ENCODE results near the gene CEP112. TPM values are rescaled to one million over a fixed set of nuclear protein-coding genes. Genes with fewer than 3 reads are reported as not detected.
"Not testable (repeated sequence)": the region's sequence is repeated elsewhere in the genome, so short reads cannot be mapped to it uniquely, and the experiment has no call there.

CEP112 gene
- total and polyA plus RNA-seq, 8 donors = 8.4 to 11.4 (median 9.8) TPM

DNA sequence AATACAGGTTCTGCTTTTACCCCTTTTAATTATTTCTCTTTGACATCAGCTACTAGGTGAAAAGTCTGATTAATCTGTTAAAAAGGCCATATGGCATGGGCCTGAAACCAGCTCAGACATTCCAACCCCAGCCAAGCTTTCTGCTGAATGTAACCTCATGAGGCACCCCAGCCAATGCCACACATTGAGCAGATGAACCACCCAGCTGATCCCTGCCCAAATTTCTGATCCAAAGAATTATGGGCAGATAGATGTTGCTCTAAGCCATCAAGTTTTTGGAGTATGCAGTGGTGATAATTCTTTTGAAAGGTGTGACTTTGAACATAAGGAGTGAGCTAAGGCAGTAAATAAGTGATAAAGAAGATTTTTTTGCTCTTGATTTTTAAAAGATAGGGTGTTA lies 452.9 kb downstream of the CEP112 start:
- H3K4me1 ChIP-seq = no peaks in the 10 kb centered on the region
- ATAC-seq = no peak
- DNase-seq = no peak
- H3K9me3 ChIP-seq = no peaks in the 10 kb centered on the region
- TF ChIP-seq, protein P1, sequence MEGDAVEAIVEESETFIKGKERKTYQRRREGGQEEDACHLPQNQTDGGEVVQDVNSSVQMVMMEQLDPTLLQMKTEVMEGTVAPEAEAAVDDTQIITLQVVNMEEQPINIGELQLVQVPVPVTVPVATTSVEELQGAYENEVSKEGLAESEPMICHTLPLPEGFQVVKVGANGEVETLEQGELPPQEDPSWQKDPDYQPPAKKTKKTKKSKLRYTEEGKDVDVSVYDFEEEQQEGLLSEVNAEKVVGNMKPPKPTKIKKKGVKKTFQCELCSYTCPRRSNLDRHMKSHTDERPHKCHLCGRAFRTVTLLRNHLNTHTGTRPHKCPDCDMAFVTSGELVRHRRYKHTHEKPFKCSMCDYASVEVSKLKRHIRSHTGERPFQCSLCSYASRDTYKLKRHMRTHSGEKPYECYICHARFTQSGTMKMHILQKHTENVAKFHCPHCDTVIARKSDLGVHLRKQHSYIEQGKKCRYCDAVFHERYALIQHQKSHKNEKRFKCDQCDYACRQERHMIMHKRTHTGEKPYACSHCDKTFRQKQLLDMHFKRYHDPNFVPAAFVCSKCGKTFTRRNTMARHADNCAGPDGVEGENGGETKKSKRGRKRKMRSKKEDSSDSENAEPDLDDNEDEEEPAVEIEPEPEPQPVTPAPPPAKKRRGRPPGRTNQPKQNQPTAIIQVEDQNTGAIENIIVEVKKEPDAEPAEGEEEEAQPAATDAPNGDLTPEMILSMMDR (IDR thresholded peaks at IDR 0.05) = no peak
- FAIRE-seq = no peak
- no peak overlapping the region for H3K27ac ChIP-seq
- no peak overlapping the region for H3K4me3 ChIP-seq
- no peaks in the 10 kb centered on the region for H3K27me3 ChIP-seq
- intact Hi-C loops (cut with DNase I) = no loop called here
- H3K36me3 ChIP-seq = no peaks in the 10 kb centered on the region

DNA sequence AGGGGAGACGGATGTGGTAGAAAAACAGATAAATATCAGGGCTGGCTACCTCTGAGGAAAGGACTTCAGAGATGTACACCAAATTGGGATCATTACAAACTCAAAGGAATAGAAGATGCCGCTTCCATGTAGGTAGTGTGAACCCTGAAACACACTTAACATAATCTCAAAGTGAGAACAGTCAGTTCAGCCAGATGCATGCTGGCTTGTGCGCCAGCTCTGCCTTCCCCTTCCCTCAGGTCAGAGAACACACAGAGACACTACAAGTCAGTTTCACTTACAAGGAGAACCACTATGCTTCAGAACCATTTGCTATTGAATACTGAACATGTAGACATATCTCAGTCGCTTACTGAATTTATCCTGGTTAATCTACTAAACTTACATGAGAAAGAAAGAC lies 454.5 kb downstream of the CEP112 start:
- no peak overlapping the region for H3K4me3 ChIP-seq
- TF ChIP-seq, protein P1 (IDR thresholded peaks at IDR 0.05) = no peak
- DNase-seq (no peak), ATAC-seq (no peak), FAIRE-seq (no peak)
- intact Hi-C loops (cut with DNase I) = no loop called here
- no peaks in the 10 kb centered on the region for H3K36me3 ChIP-seq
- 95 to 99% methylated on average over 4 of the region's 4 CpGs for WGBS, 2 donors
- no peaks in the 10 kb centered on the region for H3K27me3 ChIP-seq
- no peak overlapping the region for H3K27ac ChIP-seq
- H3K9me3 ChIP-seq = no peaks in the 10 kb centered on the region
- H3K4me1 ChIP-seq = no peaks in the 10 kb centered on the region

DNA sequence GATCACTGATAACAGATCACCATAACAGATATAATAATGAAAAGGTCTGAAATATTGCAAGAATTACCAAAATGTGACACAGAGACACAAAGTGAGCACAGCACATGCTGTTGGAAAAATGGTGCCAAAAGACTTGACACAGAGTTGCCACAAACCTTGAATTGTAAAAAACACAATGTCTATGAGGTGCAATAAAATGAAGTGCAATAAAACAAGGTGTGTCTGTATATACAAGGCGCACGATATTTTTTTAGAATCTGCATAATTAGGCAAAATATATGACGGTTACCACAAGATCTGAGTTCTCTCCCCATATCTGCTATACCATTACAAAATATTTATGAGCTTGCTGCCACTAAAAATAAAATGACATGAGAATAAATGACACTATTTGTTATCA lies 458.6 kb downstream of the CEP112 start:
- H3K4me3 ChIP-seq = no peak overlapping the region
- no peak for FAIRE-seq
- no peaks in the 10 kb centered on the region for H3K9me3 ChIP-seq
- DNase-seq = no peak
- ATAC-seq = no peak
- H3K27ac ChIP-seq = no peak overlapping the region
- 94% methylated on average over 3 of the region's 3 CpGs for WGBS, 2 donors
- TF ChIP-seq, protein P1 (IDR thresholded peaks at IDR 0.05) = no peak
- no peaks in the 10 kb centered on the region for H3K4me1 ChIP-seq
- no peaks in the 10 kb centered on the region for H3K27me3 ChIP-seq
- no peaks in the 10 kb centered on the region for H3K36me3 ChIP-seq
- intact Hi-C loops (cut with DNase I) = no loop called here

DNA sequence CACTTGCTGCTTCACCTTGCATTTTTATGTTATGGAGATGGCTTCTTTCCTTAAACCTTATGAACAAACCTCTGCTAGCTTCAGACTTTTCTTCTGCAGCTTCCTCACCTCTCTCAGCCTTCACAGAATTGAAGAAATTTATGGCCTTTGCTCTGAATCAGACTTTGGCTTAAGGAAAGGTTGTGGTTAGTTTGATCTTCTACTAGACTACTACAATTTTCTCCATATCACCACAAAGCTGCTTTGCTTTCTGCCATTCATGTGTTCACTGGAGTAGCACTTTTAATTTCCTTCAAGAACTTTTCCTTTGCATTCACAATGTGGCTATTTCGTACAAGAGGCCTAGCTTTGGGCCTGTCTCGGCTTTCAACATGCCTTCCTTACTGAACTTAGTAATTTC lies 459.3 kb downstream of the CEP112 start:
- intact Hi-C loops (cut with DNase I); FAIRE-seq; H3K27me3 ChIP-seq; H3K36me3 ChIP-seq; H3K4me3 ChIP-seq; H3K9me3 ChIP-seq; ATAC-seq; H3K27ac ChIP-seq; H3K4me1 ChIP-seq; DNase-seq: not testable (repeated sequence)
- WGBS, 2 donors = 93% methylated on average over 2 of the region's 2 CpGs

DNA sequence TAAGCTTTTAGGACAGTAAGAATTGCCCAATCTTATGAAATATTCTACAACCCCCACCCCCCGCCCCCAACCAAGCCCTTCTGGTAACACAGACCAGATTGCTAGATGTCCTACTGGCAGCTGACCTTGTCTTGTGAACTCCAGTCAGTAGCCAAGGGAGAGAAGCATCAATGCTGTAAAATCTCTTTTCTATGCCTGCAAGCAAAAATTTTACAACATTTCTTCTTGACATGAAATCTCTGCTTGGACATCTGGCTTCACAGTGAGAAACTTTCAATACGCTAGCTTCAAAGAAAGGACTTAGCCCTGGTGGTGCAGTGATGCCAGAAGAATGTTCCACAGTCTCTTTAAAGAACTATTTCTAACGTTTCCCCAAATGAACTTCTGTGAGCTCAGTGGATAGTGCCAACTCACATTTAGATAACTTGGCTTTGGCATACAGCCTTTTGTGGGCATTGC lies 461.2 kb downstream of the CEP112 start:
- intact Hi-C loops (cut with DNase I) = no loop called here
- DNase-seq = no peak

More for the DNA sequence above, 461.2 kb downstream of the CEP112 start:
- no peaks in the 10 kb centered on the region for H3K4me1 ChIP-seq
- FAIRE-seq (no peak), ATAC-seq (peak in 2 of 4 donors; percentile 41 to 43)
- H3K4me3 ChIP-seq = no peak overlapping the region
- 74 to 76% methylated on average over 3 of the region's 3 CpGs for WGBS, 2 donors
- H3K36me3 ChIP-seq = no peaks in the 10 kb centered on the region
- no peak overlapping the region for H3K27ac ChIP-seq
- no peaks in the 10 kb centered on the region for H3K9me3 ChIP-seq
- TF ChIP-seq, protein P1 (IDR thresholded peaks at IDR 0.05) = no peak
- no peaks in the 10 kb centered on the region for H3K27me3 ChIP-seq
